Stimulated activated naive CD4-positive, alpha-beta T cell treated with Interleukin-2 at 50 U/mL for 16 hours (primary cell): ENCODE data around the gene FARP1.
"Not testable (repeated sequence)": the region's sequence is repeated elsewhere in the genome, so short reads cannot be mapped to it uniquely, and the experiment has no call there.

Source experiments
- DNase-seq: peaks from one replicate; lab custom pipeline; 2025; lab: John Stamatoyannopoulos, UW

The FARP1 gene

DNA sequence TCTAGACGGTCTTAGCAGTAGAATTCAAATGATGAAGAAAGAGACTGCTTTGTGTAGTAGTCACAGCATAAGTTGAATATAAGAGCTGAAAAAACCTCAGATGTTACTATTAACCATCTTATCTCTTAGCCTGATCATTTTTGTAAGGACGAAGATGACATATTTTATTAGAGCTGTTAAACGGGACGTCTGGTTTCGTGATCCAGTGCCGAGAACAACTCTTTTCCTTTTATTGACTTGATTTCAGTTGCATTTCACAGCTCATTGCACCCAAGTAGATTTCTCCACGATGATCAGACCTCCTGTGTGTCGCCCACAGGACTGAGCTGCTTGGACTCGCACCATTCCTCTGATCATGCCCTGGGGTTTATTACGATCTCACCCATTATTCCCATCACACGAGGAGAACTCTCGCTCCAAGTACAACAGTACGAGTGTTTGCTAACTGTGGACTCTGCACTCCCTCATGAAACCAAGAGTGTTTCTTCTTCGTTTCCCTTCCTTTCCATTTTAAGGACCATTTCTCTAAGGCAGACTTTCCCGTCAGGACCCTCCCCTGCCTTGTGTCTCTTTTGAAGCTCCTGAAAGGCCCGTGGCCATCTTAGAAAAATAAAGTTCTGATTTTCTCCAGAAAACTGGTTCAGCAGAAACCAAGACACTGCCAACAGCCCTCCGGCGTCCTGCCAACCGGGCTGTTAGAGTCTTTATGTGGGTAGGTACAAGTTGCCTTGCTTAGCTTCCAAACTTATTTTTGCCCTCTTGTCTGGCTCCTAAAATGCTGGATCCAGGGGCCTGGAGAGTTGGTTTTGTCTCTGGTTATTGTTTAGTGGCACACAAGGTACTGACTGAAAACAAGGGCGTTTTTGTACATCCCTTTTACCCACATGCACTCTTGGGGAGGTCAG is 82.4 kb downstream of the FARP1 start:
- DNase-seq, result no peak

- DNase-seq, result no peak
Measured at GRCh38 chr13:98226496-98226895, 83.6 kb downstream of the FARP1 start.

DNA sequence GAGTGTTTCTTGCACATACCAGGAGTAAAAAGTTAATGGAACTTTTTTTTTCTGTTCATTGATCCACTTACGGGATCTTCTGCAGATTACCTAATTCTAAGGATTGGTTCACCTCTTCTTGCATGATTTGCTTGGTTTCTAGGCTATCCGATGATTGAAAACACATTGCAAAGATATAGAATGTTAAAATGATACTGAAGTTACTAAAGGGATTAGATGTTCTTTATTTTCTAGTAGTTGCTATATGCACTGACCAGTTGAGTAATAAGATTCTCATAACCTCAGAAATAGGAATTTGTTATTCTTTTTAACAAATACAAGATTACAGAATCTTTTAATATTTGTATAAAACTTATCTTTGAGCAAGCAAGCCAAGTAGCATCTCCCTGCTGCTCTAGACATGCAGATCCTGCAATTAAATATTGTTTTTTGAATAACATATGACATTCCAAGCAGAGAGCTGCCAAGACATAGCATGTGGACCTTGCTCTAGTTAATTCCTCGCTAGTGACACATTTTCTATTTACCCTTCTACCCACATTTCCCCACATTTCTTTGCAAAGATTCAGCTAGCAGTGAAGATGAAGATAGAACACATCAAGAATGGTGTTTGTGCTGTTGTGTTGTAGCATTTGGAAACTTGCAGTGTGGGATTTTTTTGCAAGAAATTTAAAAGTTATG is 85.9 kb downstream of the FARP1 start:
- DNase-seq, result no peak

DNA sequence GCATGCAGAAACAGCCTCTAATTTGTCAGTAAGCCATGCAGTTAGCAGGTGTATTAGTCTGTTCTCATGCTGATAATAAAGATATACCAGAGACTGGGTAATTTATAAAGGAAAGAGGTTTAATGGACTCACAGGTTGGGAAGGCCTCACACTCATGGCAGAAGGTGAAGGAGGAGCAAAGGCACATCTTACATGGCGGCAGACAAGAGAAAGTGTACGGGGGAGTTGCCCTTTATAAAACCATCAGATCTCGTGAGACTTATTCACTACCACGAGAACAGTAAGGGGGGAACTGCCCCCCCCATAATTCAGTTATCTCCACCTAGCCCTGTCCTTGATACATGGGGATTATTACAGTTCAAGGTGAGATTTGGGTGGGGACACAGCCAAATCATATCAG is 87.9 kb downstream of the FARP1 start:
- not testable (repeated sequence) for DNase-seq

GRCh38 chr13:98232456-98232855 is 89.6 kb downstream of the FARP1 start:
- no peak for DNase-seq

GRCh38 chr13:98233127-98233526 is 90.2 kb downstream of the FARP1 start:
- DNase-seq, result no peak

DNA sequence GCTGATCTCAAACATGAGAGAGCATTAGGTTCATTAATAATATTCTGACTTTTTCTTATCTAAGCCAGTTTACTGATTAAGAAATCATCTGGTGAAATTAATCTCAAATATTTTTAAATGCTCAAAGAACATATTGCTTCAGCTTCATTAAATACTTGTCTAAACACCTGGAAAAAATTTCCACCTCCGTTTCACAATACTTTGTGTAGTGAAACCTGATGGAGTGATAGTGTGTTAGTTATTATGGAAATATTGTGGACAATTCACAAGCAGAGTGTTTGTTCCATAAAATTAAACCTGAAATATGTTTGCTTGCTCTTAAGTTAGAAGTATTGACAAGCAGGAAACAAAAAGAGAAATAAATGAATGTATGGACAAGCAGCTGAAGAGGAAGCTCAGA is 91.5 kb downstream of the FARP1 start:
- DNase-seq, result no peak

GRCh38 chr13:98236197-98236596 is 93.3 kb downstream of the FARP1 start:
- no peak for DNase-seq

- DNase-seq, result no peak
Measured at GRCh38 chr13:98237331-98237730, 94.4 kb downstream of the FARP1 start.

GRCh38 chr13:98239162-98240076 is 96.5 kb downstream of the FARP1 start:
- DNase-seq, result no peak

- DNase-seq, result no peak
Measured at GRCh38 chr13:98240135-98240534, 97.2 kb downstream of the FARP1 start.

DNA sequence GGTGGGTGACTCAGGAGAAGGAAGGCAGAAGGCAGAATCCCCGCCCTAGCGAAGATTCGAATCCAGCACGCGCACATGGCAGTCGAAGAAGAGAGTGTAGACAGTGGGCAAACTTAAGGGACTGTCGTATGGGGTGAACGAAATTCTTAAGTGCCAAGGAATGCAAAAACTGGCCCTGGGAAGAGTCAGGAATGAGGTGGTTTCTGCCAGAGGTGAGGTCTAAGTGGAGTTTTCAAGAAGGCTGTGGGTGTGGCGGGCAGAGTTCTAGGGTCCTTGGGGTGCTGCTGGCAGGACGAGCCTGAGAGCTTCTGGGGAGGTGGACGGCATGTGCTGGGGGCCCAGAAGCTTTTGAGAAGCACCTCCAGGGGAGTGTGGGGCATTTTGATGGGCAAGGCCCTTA is 98.1 kb downstream of the FARP1 start:
- no peak for DNase-seq

- no peak for DNase-seq
Measured at GRCh38 chr13:98241976-98242375, 99.1 kb downstream of the FARP1 start.

- DNase-seq, result no peak
Measured at GRCh38 chr13:98242403-98242802, 99.5 kb downstream of the FARP1 start.

DNA sequence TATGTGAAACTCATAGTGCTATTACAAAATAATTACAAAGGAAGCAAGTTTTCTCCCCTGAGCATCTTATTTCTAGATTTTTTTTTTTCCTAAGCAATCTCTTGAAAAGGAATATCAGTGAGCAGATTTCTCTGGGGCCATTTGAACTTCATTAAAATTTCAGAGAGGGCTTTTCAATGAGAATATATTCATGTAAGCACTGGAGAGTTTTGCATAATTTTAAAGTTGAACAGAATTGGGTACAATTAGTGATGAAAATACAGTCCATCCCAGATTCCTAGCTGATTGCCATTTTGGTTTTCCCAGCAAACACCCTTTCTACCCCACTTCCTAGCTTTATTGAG is 101.0 kb downstream of the FARP1 start:
- no peak for DNase-seq

GRCh38 chr13:98246538-98247172 is 103.8 kb downstream of the FARP1 start:
- DNase-seq, result no peak

DNA sequence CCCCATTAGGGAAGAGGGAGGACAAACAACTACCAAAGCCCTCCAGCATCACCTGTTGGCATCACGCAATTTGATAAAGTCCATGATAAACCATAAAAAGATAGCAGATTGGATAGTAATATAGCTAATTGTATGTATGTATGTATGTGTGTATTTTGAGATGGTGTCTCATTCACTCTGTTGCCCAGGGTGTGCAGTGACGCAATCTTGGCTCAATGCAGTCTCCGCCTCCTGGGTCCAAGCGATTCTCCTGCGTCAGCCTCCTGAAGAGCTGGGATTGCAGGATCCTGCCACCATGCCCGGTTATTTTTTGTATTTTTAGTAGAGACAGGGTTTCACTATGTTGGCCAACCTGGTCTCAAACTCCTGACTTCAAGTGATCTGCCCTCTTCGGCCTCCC is 108.8 kb downstream of the FARP1 start:
- DNase-seq, result no peak

DNA sequence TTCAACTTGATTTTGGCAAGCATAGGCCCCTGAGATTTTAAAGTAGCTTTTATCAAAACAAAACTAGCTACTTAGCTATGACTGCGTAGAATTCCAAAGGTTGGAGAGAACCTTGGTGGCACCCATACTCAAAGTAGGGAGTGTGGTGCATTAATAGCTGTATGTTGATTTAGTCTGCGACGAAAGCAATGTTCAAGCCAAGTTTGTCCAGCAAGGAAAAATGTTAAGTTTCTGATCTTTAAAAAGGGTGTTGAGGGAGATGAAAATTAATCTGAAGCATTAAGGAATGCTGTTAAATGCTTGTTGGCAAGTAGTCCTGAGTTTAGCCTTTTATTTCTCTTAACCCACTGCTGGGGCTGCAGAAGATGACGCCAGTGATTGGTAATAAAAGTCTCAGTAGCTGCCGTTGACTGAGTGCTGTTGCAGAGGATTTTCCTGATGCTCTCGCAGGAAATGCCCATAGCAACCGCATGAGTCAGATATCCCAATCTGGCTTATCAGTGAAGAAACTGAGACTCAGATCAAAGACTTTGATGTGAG is 110.1 kb downstream of the FARP1 start:
- no peak for DNase-seq

DNA sequence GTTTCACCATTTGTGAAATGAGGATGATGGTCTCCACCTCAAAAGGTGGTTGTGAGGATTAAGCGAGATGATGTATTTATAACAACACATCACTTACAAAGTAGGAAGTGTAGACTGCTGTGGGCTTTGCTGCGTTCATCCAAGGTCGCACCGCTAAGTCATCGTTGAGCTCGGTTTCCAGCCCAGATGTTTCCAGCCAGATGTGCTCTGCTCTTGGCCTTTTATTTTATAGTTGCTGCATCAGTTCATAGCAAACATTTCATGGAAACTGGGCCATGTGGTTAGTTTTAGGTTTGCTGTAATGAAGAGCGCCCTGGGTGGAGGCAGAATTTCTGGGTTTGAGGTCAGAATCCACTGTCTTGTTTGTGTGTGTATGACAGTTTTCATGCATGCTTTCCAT is 110.6 kb downstream of the FARP1 start:
- DNase-seq, result no peak

DNA sequence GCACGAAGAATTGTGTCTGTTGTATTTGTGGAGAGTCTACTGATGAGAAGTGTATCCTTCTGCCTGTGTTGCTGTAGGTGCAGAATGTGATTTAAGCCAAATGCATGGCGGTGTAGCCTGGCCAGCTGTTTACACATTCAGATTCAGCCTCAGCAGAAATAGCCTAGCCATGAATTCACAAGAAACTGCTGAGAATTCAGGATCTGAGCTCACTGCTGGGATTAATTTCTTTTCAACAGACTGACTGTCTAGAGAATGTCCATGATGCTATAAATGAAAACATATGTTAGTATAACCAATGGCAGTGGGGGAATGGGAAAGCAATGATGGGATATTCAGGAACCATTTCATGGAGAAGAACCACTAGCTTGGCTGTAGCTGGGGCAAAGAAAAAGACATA is 111.6 kb downstream of the FARP1 start:
- no peak for DNase-seq

DNA sequence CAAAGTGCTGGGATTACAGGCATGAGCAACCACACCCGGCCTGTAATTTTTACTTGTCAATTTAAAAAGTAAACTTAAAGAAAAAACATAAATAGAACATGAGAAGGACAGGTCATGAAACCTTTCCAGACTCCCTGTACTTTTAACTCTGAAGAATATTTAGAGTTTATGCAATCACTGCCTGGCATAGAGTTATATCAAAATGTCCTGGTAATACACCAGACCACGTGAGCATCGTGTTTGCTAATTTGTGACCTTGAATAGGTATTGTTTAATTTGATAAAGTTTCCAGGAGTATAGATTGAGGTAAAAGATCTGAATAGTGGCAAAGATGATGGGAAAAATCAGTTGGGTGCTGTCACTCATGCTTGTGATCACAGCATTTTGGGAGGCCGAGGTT is 115.3 kb downstream of the FARP1 start:
- no peak for DNase-seq
